CD14-positive monocyte (primary cell): ENCODE data around the gene RWDD2A. TPM values are rescaled to one million over a fixed set of nuclear protein-coding genes. Genes with fewer than 3 reads are reported as not detected.

ENCODE experiments used
- DNase-seq, 3 donors: peaks; one replicate each; pipeline ENCODE4 v3.0.0-alpha.2; 2011 to 2022
- H2AFZ ChIP-seq: 2 replicates; pipeline ENCODE4 v1.6.0; 2012; ENCODE audit warnings: mild to moderate bottlenecking, low read depth, low read length, inconsistent platforms; ENCODE audit not compliant: insufficient read depth, poor library complexity, severe bottlenecking
- H3K27ac ChIP-seq, 2 donors: 1 replicate in 1 of 2; 2 replicates in 1 of 2; pipeline ENCODE4 v1.5.1; 2012 to 2013; ENCODE audit warnings: low read length in 2 of 2, control low read depth in 1 of 2, inconsistent platforms in 1 of 2, low read depth in 1 of 2, mild to moderate bottlenecking in 1 of 2
- H3K27me3 ChIP-seq, 2 donors: one replicate each; pipeline versions ENCODE4 v1.6.0 to v1.6.1; 2011 to 2013; ENCODE audit warnings: low read length in 2 of 2; ENCODE audit not compliant: control insufficient read depth in 2 of 2, insufficient read depth in 2 of 2
- H3K36me3 ChIP-seq, 2 donors: replicated peaks in 1 of 2; 1 replicate in 1 of 2; 2 replicates in 1 of 2; pipeline versions ENCODE4 v1.5.1 to v1.6.1; 2012 to 2013; ENCODE audit warnings: low read length in 2 of 2, control low read depth in 1 of 2, inconsistent platforms in 1 of 2, mild to moderate bottlenecking in 1 of 2; ENCODE audit not compliant: insufficient read depth in 2 of 2, control insufficient read depth in 1 of 2
- H3K4me1 ChIP-seq, 2 donors: 1 replicate in 1 of 2; 2 replicates in 1 of 2; pipeline versions ENCODE4 v1.5.1 to v1.6.1; 2012 to 2013; ENCODE audit warnings: low read length in 2 of 2, control low read depth in 1 of 2, inconsistent platforms in 1 of 2, mild to moderate bottlenecking in 1 of 2, moderate library complexity in 1 of 2; ENCODE audit not compliant: insufficient read depth in 2 of 2, control insufficient read depth in 1 of 2
- H3K4me2 ChIP-seq: replicated peaks from 2 replicates; pipeline ENCODE3; 2012; ENCODE audit warnings: low read length, moderate library complexity, mild to moderate bottlenecking; ENCODE audit not compliant: poor library complexity, severe bottlenecking; ENCODE audit errors: extremely low read depth
- H3K4me3 ChIP-seq, 3 experiments: fragments of 200-600 bp in 1 of 3; sonication (generic) in 1 of 3; replicated peaks in 1 of 3; 1 replicate in 2 of 3; 2 replicates in 1 of 3; pipeline ENCODE4 v1.5.1; 2011 to 2013; ENCODE audit warnings: low read length in 3 of 3, mild to moderate bottlenecking in 3 of 3, control low read depth in 2 of 3, low read depth in 2 of 3, inconsistent platforms in 1 of 3, moderate library complexity in 1 of 3
- H3K79me2 ChIP-seq: 2 replicates; pipeline ENCODE4 v1.6.0; 2012; ENCODE audit warnings: mild to moderate bottlenecking, control low read depth, inconsistent platforms, low read length, moderate library complexity; ENCODE audit not compliant: insufficient read depth
- H3K9ac ChIP-seq: 2 replicates; pipeline ENCODE4 v1.6.0; 2017; ENCODE audit warnings: low read length, mild to moderate bottlenecking; ENCODE audit not compliant: insufficient read depth, poor library complexity, severe bottlenecking
- H3K9me3 ChIP-seq, 2 donors: replicated peaks in 1 of 2; 1 replicate in 1 of 2; 2 replicates in 1 of 2; pipeline versions ENCODE4 v1.5.1 to v1.6.1; 2012 to 2013; ENCODE audit warnings: low read length in 2 of 2, control low read depth in 1 of 2; ENCODE audit not compliant: control insufficient read depth in 1 of 2, insufficient read depth in 1 of 2
- H4K20me1 ChIP-seq: 2 replicates; pipeline ENCODE4 v1.6.0; 2012; ENCODE audit warnings: mild to moderate bottlenecking, low read length, control low read depth, moderate library complexity; ENCODE audit not compliant: insufficient read depth
- H3K27ac Mint-ChIP-seq, 7 donors: one replicate each; pipeline ENCODE4 v1.8.0; 2020; ENCODE audit warnings: mild to moderate bottlenecking in 7 of 7, mixed read lengths in 7 of 7, moderate library complexity in 6 of 7, inconsistent platforms in 2 of 7
- H3K27me3 Mint-ChIP-seq, 3 donors: one replicate each; pipeline ENCODE4 v1.8.0; 2021 to 2022; ENCODE audit warnings: low read depth in 3 of 3, mild to moderate bottlenecking in 3 of 3, mixed read lengths in 3 of 3, moderate library complexity in 3 of 3, inconsistent platforms in 1 of 3
- H3K36me3 Mint-ChIP-seq, 2 donors: one replicate each; pipeline ENCODE4 v1.8.0; 2020; ENCODE audit warnings: mixed read lengths in 2 of 2, inconsistent platforms in 1 of 2, mild to moderate bottlenecking in 1 of 2
- H3K4me1 Mint-ChIP-seq: one replicate; pipeline ENCODE4 v1.8.0; 2020; ENCODE audit warnings: mild to moderate bottlenecking, mixed read lengths
- H3K4me3 Mint-ChIP-seq, 2 donors: one replicate each; pipeline ENCODE4 v1.8.0; 2020; ENCODE audit warnings: mild to moderate bottlenecking in 2 of 2, mixed read lengths in 2 of 2, moderate library complexity in 1 of 2
- H3K9me3 Mint-ChIP-seq, 7 donors: one replicate each; pipeline ENCODE4 v1.8.0; 2020 to 2022; ENCODE audit warnings: mixed read lengths in 7 of 7, mild to moderate bottlenecking in 6 of 7, moderate library complexity in 6 of 7, inconsistent platforms in 2 of 7
- WGBS: methylation state at CpG from one replicate; pipeline ENCODE4 v1.1.5; 2013; ENCODE audit warnings: missing lambda C conversion rate; ENCODE audit not compliant: insufficient coverage; 5-methylcytosine and 5-hydroxymethylcytosine counted together
- intact Hi-C, 2 donors: fragments of 100-400 bp; cut with micrococcal nuclease; formaldehyde crosslinking; loops; one replicate each; pipeline versions ENCODE4 v1.15.0 to v1.15.1; 2023
- polyA plus RNA-seq, 3 donors: library from polyadenylated mRNA; depleted of rRNA in 1 of 3; unstranded in 2 of 3; stranded (reverse) in 1 of 3; fragments of 300-500 nt in 2 of 3; fragments of >200 nt in 1 of 3; fragmentation: Illumina TruSeq in 2 of 3; gene quantifications; 1 replicate in 2 of 3; 2 replicates in 1 of 3; pipeline ENCODE4 v1.2.3, GENCODE V29; 2012 to 2021
- TF ChIP-seq, protein P1 (sequence below): fragments of 200-600 bp; IDR thresholded peaks from one replicate; pipeline ENCODE4 v1.8.0; 2022; ENCODE audit warnings: antibody characterized with exemption, mild to moderate bottlenecking

Gene RWDD2A
- polyA plus RNA-seq, 3 donors: 0.77 to 1.2 (median 1.1) TPM

- no peak overlapping the region for H3K4me3 ChIP-seq
- Mint-ChIP-seq H3K27me3 (peaks cover 0 to 8% (median 7%) of the 10 kb centered on the region in 3 donors), H3K27ac (peak overlapping the region in 1 of 7 donors; percentile 20), H3K4me3 (no peak overlapping the region), H3K9me3 (no peaks in the 10 kb centered on the region), H3K4me1 (peaks cover 9% of the 10 kb centered on the region), H3K36me3 (peaks cover 5 to 8% of the 10 kb centered on the region in 2 donors)
- peaks cover 8 to 9% of the 10 kb centered on the region in 2 donors for H3K4me1 ChIP-seq
- no peak overlapping the region for H3K4me2 ChIP-seq
- H3K36me3 ChIP-seq: no peaks in the 10 kb centered on the region
- H3K79me2 ChIP-seq: no peaks in the 10 kb centered on the region
- no peak for DNase-seq
- H4K20me1 ChIP-seq: no peaks in the 10 kb centered on the region
- TF ChIP-seq, protein P1, sequence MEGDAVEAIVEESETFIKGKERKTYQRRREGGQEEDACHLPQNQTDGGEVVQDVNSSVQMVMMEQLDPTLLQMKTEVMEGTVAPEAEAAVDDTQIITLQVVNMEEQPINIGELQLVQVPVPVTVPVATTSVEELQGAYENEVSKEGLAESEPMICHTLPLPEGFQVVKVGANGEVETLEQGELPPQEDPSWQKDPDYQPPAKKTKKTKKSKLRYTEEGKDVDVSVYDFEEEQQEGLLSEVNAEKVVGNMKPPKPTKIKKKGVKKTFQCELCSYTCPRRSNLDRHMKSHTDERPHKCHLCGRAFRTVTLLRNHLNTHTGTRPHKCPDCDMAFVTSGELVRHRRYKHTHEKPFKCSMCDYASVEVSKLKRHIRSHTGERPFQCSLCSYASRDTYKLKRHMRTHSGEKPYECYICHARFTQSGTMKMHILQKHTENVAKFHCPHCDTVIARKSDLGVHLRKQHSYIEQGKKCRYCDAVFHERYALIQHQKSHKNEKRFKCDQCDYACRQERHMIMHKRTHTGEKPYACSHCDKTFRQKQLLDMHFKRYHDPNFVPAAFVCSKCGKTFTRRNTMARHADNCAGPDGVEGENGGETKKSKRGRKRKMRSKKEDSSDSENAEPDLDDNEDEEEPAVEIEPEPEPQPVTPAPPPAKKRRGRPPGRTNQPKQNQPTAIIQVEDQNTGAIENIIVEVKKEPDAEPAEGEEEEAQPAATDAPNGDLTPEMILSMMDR: no peak
- H3K9ac ChIP-seq: no peak overlapping the region
- no peak overlapping the region for H2AFZ ChIP-seq
- H3K27ac ChIP-seq: no peak overlapping the region
- no peaks in the 10 kb centered on the region for H3K9me3 ChIP-seq
- peaks cover 0 to 7% of the 10 kb centered on the region in 2 donors for H3K27me3 ChIP-seq
- no CpG with 5 or more reads among the region's 4 CpGs for WGBS
- intact Hi-C loops: loop anchor here in 1 of 2 donors (10.0 kb wide), 1 partner anchor 954 kb away; the partner anchor contains the start of gene IBTK
Measured at GRCh38 chr6:83198486-83199172, 5.5 kb downstream of the RWDD2A start.

GRCh38 chr6:83199173-83199862, 6.2 kb downstream of the RWDD2A start:
- H3K27me3 Mint-ChIP-seq: peaks cover 0 to 2% (median 1%) of the 10 kb centered on the region in 3 donors
- H3K4me2 ChIP-seq: no peak overlapping the region
- no peaks in the 10 kb centered on the region for H3K9me3 ChIP-seq
- H3K79me2 ChIP-seq: no peaks in the 10 kb centered on the region
- H3K27me3 ChIP-seq: peaks cover 0 to 2% of the 10 kb centered on the region in 2 donors
- no peaks in the 10 kb centered on the region for H3K36me3 ChIP-seq
- TF ChIP-seq, protein P1: no peak
- no peak overlapping the region for H2AFZ ChIP-seq
- no peaks in the 10 kb centered on the region for H4K20me1 ChIP-seq
- peaks cover 4% of the 10 kb centered on the region for H3K4me1 Mint-ChIP-seq
- 100% methylated on average over 1 of the region's 5 CpGs for WGBS
- H3K27ac ChIP-seq: no peak overlapping the region
- no peaks in the 10 kb centered on the region for H3K9me3 Mint-ChIP-seq
- H3K4me3 Mint-ChIP-seq: no peak overlapping the region
- peak in 1 of 3 donors; percentile 38 for DNase-seq
- H3K4me1 ChIP-seq: peaks cover 2% of the 10 kb centered on the region in 2 donors
- peaks cover 5 to 8% of the 10 kb centered on the region in 2 donors for H3K36me3 Mint-ChIP-seq
- intact Hi-C loops: loop anchor here in 1 of 2 donors (10.0 kb wide), 1 partner anchor 955 kb away; the partner anchor contains the start of gene IBTK
- no peak overlapping the region for H3K9ac ChIP-seq
- no peak overlapping the region for H3K4me3 ChIP-seq
- H3K27ac Mint-ChIP-seq: no peak overlapping the region
